GM21447 (cell line): ENCODE measurements around the gene KCNS1.

Experiments used
- ATAC-seq: cut with Tn5 transposase; IDR thresholded peaks from one replicate; pipeline ENCODE4 v1.9.1; 2021; ENCODE audit not compliant: unreplicated experiment

KCNS1 gene

DNA sequence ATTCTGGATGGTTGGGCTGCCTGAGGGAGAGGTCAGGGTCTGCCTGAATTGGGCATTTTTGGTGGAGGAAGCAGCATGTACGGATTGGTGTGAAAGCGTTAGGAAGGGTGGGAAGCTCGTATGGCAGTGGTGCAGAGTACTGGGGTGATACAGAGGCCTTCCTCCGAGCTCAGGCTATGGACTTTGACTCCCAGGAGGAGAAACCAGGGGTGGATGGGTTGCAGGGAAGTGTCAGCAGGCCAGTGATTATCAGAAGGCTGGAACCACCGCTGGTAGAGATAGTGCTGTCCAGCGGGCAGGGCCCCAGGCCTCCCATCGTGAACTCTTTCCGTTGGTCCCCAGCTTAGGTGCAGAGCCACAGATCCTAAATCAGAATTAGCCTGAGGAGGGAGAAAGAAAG is 8.7 kb upstream of the KCNS1 start:
- no peak for ATAC-seq

DNA sequence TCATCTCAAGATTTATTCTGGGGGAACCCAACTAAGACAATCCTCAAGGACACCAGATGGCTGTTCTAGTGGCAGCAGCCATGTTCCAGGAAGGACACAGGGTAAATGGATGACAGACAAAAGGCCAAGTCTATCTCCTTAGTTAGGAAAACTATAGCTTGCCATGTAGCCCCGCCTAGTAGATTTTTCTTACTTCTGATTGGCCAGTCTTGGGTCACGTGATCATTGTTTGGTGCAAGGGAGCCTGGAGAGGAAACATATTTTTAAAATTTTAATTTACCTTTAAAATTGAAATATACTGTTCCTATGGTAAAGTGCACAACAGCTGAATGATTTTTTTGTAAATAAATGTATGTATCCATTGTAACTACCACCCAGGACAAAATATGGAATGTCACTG is 4.4 kb upstream of the KCNS1 start:
- ATAC-seq: no peak

DNA sequence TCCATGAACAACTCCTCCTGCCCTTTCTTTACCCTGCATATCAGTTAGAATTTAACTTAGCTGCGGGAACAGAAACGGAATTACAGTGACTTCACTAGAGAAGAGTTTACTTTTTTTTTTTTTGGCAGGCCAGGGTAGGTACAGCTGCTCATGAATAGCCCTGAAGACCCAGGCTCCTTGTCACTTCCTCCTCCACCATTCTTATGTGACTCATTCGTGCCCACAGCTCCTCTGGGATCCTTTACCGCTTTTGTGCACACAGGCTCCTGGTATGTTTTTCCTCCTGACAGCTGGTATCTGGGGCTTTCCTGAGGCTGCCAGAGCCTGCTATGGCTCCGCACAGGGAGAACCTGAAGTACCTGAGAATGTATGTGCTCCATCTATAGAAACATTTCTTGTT is 3.9 kb upstream of the KCNS1 start:
- ATAC-seq: no peak

DNA sequence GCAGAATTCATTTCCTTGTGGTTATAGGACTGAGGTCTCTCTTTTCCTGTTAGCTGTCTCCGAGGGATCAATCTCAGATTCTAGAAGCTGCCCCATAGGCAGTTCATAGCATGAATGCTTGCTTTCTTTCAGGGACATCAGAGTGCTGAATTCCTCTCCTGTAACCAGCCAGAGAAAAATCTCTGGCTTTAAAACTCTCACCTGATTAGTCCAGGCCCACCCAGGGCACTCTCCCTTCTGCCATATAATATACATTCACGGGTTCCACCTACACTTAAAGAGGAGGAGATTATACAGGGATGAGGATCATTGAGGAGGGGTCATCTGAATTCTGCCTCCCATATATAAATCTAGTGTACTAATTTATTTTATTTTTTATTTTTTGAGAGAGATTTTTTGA is 2.1 kb upstream of the KCNS1 start:
- no peak for ATAC-seq

DNA sequence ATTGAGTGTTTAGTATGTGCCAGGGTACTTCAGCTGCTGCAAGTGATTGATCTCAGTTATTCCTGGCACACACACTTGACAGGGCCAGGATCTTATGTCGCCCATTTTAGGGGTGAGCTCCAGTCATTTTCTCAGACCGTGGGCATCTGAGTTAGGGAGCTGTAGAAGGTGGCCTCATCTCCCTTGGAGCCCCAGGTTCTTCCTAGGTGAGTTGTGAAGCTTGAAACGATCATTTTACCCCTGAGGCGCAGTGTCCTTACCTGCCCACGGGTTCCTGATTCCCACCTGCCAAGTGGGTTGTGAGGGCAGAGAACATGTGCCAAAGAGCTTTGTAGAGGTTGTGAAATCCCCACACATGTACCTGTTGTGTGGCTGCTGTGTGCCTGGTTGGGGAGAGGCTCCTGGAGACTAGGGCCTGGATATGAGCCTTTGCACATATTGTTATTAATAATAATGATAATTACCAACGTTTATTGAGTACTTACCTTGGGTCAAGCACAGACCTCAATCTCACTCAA is 465 bp upstream of the KCNS1 start:
- ATAC-seq: no peak

DNA sequence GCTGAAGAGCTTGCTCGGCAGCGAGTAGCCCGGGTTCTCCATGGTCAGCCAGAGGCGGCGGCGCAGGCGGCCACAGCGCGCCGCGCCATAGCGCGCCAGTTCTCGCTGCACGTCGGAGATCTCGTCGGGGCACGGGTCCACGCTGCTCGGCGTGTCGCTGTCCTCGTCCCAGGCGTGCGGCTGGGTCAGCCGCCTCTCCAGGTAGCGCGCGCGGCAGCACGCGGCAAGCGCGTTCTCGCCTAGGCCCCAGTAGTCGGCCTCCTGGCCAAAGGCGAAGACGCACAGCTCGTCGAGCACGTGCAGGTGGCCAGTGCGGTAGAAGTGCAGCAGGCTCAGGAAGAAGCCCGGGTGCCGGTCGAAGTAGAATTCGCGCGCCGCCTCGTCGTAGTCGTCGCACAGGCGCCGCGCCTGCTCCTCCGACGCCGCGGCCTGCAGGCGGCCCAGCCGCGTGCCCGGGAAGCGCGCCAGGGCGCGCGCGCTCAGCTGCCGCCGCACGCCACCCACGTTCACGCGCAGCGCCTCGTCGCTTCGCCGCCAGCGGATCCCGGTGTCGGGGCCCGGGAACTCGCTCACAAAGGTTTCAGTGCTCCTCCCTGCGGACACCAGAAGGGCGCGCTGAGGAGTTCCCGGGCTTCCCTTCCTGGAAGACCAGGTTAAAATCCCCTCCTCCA is 2.7 kb downstream of the KCNS1 start:
- ATAC-seq: no peak

DNA sequence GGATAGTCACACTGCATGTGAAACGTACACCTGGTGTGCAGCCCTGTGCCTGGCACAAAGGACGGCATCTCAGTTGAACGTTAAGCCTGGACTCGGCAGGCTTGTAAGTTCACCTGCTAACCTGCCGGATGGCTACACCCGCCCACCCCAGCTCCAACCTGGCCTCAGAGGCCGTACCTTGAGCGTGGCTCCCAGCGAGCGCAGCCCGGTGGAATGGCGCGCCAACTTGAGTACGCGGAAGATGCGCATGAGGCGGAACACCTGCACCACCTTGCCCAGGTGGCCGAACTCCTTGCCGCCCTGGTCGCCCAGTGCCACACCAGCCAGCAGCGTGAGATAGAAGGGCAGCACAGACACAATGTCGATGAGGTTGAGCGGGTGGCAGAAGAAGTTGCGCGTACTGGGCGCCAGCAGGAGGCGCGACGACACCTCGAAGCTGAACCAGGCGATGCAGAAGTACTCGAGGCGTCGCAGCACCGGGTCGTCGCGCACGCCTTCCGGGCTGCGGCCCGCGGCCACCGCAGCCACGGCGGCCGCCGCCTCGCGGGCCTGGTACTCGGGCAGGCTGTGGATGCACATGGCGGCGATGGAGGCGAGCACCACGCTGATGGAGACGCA is 3.3 kb downstream of the KCNS1 start:
- no peak for ATAC-seq

DNA sequence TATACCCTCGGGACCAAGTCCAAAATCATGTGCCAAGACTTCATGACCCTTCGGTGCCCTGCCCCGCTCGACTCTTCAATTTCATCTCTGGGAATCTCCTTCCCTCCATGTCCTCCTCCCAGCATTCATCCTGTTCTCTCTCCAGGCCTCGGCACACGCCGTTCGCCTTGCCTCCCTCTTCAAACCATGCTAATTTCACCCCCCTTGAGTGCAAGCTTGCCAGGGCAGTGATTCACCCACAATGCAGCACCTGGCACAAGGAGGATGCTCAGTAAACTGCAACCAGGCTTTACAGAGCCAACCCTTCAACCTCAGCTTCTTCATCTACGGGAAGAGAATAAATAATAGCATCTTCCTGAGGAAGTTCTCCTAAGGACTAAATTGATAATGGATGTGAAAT is 4.1 kb downstream of the KCNS1 start:
- ATAC-seq: no peak

DNA sequence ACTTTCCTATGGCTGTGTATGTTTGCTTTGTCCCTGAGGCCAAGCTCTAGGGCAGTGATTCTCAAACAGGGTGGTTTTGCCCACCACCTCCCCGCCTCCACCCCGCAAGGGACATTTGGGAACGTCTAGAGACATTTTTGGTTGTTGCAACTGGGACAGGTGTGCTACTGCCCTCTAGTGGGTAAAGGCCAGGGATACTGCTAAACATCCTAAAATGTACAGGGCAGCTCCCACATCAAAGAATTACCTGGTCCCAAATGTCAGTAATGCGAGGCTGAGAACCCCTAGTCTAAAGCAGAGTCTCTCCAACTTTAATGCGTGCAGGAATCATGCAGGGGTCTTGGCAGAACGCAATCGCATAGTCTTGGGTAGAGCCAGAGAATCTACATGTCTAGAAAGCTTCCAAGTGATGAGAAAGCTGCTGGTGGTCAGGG is 5.1 kb downstream of the KCNS1 start:
- ATAC-seq: no peak

DNA sequence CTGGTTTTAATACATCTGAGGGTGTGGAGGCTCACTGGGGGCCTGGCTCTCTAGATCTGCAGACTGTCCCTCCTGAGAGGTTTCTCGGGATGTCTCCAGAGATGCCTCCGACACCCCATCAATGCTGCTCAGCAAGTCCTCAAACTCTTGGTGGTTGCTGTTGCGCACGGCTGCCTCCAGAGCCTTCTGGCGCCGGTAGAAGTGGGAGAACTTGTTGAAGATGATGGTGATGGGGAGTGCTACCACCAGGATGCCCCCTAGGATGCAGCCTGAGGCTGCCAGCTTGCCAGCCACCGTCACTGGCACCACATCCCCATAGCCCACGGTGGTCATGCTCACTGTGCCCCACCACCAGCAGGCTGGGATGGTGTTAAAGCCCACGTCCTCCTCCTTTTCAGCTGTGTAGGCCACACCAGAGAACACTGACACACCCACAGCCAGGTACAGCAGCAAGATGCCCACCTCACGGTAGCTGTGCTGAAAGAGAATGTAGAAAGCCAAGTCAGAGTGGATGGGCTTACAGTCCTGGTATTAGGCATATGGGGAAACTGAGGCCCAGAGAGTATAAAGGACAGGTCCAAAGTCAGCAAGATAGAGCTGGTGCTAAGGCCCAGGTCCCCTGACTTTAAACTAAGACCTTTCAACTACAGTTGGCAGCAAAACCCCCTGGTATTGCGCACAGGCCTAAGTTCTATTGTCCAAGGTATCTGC is 5.9 kb downstream of the KCNS1 start:
- no peak for ATAC-seq

DNA sequence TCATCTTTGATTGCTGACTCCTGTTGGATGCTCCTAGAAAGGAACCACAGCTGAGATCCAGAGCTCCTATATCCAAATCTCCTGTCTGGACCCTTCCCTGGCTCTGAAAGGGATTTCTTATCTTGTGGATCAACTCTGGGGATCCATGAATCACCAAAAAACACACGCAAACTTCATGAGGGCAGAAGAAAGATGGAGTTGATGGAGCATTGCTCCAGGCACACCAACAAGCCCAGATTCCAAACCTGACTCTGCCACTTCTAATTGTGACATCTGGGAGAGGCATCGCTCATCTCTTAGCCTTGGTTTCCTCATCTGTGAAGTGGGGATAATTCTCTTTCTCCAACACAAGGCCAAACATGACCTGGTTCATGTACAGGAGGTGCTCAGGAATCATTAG is 6.7 kb downstream of the KCNS1 start:
- ATAC-seq: no peak

DNA sequence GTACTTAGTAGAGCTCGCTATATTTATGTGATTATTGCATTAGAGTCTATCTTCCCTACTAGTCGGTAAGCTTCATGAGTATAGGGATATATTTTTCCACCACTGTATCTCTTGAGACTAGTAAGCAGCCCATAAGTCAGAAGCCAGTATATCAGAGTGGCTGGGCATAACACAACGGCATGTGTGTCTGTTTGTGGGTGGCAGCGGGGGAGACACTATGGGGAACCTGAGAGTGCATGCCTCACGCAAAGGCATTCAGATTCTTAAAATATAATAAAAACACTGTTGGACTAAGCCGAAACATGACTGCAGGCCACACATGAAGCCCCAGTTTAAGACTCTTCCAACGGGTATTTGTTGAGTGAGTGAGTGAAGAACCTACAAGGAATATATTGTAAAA is 8.0 kb downstream of the KCNS1 start:
- ATAC-seq: no peak

DNA sequence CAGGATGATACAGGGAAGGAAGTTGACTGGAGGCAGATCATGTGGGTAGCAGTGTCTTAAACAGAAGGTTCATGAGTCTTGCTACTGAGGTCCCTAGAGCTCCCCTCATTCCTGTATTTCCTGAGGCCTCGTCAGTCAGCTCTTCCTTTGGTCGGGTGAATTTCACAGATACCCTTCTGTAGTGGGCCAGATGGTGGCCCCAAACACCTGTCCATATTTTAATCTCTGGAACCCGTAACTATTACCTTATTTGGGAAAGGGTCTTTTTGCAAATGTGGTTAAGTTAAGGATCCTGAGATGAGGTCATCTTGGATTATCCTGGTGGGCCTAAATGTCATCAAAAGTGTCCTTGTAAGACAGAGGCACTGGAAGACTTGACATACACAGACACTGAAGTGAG is 9.6 kb downstream of the KCNS1 start:
- no peak for ATAC-seq

DNA sequence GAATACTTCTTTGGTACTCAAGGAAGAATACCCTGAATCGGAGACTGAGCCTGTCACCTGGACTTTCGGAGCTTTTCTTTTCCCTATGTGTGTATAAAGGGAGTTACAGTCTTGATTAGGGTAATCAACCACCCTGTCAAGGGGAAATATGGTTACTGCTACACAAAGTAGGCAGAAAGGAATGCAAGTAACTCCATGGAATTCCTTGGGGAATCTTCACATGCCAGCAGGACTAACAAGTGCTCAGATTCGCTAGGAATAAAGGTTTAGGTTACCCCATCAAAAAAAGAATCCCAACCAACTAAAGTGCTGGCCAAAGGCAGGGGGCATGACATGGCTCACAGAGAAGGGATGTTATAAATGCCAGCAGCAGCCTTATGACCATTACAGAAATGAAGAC is 10.4 kb downstream of the KCNS1 start:
- ATAC-seq: no peak

DNA sequence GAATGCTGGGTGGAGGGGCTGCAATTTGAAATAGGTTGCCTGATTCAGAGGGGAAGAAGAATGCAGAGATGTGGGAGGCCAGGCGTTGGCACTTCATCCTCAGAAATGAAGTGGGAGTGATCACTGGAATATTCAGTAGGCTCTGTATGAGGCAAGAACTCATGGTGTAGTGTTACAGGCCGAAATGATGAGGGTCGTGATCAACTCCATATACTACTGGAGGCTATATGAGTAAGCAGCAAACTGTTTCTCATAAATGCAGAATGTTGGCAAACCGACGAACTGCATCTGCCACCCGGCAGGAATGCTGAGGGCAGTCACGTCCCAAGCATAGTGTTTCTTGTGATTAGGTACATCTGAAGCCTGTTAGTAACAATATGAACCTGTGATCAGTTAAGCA is 12.7 kb downstream of the KCNS1 start:
- ATAC-seq: no peak

DNA sequence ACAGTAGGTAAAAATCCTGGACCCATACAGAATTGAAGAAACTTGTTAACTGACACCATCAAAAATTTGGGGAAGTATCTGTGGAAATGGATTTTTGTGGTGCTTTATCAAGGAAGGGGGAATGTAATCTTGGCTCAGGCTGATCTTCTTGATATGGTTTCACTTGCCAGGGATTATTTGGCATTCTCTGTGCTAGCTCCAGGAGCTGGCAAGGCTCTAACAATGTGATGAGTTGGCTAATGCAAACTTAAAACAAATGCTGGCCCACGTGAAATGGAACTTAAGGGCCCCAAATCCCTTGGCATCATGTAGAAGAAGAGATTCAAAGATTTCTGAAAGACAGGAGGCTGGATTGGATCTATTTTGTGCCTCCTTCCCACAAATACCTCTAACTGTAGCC is 13.1 kb downstream of the KCNS1 start:
- ATAC-seq: no peak

DNA sequence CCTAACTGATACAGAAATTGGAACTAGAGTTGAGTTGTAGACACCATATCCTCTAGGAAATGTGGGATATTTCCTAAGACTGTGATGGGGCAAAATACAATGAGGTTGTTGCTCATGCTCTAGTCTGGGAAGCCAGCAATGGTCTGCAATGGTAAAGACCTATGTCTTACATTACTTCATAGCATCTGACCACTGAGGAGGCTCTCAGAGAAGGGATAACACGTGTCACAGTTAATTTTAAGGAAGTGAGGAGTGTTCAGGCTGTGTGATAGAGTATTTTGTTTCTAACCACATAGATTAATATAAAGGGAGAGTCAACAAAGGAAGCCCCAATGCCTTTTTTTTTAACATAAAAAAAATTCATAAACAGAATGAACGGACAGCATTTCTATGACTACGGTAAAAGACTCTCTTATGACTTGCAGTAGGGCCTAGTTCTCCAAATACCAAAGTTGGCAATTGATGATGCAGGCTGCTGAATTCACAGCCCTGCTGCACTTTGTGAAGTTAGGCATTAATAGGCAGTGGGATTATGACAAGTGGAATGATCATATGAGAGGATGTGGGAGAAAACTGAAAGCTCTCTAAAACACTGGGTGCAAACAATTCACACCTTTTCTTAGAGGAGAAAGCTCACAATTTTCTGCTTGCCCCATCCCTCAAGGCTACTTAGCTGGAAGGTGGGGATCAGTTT is 13.7 kb downstream of the KCNS1 start:
- ATAC-seq: no peak

DNA sequence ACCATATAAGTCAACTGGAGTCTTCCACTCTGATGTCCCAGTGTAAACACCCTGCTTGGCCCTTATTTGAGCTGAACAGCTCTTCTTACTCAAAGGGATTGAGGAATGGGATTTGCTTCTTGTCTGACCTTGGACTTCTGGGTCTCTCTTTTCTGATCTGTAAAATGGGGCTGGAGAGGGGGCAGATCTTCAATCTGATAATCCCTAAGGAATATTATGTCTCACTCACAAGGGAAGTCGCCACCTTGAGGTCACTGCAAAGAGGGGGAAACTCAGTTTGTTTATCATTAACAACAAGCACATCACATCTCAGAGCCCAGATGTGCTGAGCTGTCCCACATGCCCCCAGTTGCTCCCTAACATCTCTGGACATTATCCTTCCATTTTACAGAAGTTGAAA is 15.1 kb downstream of the KCNS1 start:
- no peak for ATAC-seq

DNA sequence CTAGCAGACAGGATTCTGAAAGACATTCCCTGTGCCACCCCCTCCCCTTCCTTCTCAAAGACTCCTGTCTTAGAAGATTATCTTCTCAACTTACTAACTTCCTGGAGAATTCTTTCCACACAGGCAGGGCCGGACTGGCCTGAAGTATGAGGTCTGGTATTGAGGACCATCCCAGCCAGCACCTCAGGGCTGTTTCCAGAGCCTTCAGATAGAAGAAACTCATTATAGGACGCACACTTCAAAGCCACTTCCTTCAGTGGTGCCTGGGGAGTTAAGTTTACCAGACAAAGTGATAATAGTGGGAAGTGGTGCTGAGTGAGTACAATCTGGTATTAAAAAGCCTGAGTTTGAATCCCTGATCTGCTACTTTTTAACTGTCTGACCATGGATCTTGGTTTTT is 15.6 kb downstream of the KCNS1 start:
- ATAC-seq: no peak

DNA sequence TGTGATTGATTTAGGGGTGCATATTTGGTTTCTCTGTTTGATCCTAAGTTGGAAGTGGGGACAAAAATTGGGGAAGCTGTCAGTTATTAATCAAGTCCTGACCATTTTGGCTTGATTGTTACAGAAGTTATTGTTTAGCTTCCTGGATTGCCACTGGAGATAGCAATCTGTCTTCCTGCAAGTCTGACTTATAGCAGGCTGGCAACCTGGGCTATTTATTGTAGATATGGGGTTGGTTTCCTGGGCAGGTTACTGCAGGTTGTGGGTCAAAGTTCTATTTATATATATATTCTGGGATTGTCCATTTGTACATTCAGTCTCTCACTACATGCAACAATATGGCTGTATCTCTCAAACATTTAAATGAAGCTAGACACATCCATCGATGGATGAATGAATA is 17.8 kb downstream of the KCNS1 start:
- ATAC-seq: no peak

DNA sequence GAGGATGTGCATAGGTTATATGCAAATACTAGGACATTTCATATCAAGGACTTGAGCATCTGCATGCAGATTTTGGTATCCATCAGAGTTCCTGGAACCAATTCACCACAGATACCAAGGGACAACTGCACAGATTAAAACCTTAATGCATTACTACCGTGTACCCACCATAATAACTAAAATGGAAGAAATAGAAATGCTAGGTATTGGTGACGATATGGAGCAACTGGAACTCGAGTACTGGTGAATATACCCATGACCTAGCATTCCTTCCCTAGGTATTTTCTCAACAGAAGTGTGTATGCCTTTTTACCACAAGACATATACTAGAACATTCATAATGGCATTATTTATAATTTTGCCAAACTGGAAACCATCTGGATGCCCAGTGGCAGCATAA is 18.5 kb downstream of the KCNS1 start:
- no peak for ATAC-seq
